H9 (cell line): ENCODE data around the gene NELFCD. TPM values are rescaled to one million over a fixed set of nuclear protein-coding genes. Genes with fewer than 3 reads are reported as not detected.

Source experiments
- DNase-seq: peaks from one replicate; pipeline ENCODE4 v3.0.0-alpha.2; 2017
- H2AFZ ChIP-seq: one replicate; pipeline ENCODE4 v1.6.1; 2013; ENCODE audit warnings: mild to moderate bottlenecking, low read length, control low read depth, moderate library complexity
- H2AK5ac ChIP-seq: 2 replicates; pipeline ENCODE4 v1.6.1; 2013; ENCODE audit warnings: low read length, control low read depth, mixed read lengths; ENCODE audit not compliant: insufficient read length
- H2BK120ac ChIP-seq: one replicate; pipeline ENCODE4 v1.6.1; 2013; ENCODE audit warnings: low read depth, mild to moderate bottlenecking, low read length, control low read depth, inconsistent platforms; ENCODE audit not compliant: poor library complexity, severe bottlenecking
- H2BK12ac ChIP-seq: 2 replicates; pipeline ENCODE4 v1.6.1; 2013; ENCODE audit warnings: low read length, control low read depth, mixed read lengths, low read depth; ENCODE audit not compliant: insufficient read length
- H2BK15ac ChIP-seq: 2 replicates; pipeline ENCODE4 v1.6.1; 2013; ENCODE audit warnings: low read depth, low read length, control low read depth
- H2BK20ac ChIP-seq: one replicate; pipeline ENCODE4 v1.6.1; 2013; ENCODE audit warnings: low read depth, mild to moderate bottlenecking, low read length, control low read depth, inconsistent platforms; ENCODE audit not compliant: poor library complexity, severe bottlenecking
- H2BK5ac ChIP-seq: 2 replicates; pipeline ENCODE4 v1.6.1; 2013; ENCODE audit warnings: low read length, control low read depth, mixed read lengths; ENCODE audit not compliant: insufficient read length
- H3K14ac ChIP-seq: 2 replicates; pipeline ENCODE4 v1.6.1; 2013; ENCODE audit warnings: low read length, control low read depth; ENCODE audit not compliant: insufficient read depth
- H3K18ac ChIP-seq: 2 replicates; pipeline ENCODE4 v1.6.1; 2013; ENCODE audit warnings: low read depth, mild to moderate bottlenecking, mixed read lengths, low read length, control low read depth; ENCODE audit not compliant: insufficient read length
- H3K23ac ChIP-seq: 2 replicates; pipeline ENCODE4 v1.6.1; 2013; ENCODE audit warnings: low read length, control low read depth, mixed read lengths, low read depth; ENCODE audit not compliant: insufficient read length
- H3K23me2 ChIP-seq: 2 replicates; pipeline ENCODE4 v1.6.1; 2013; ENCODE audit warnings: low read depth, mild to moderate bottlenecking, mixed read lengths, low read length, control low read depth; ENCODE audit not compliant: insufficient read length, poor library complexity, severe bottlenecking
- H3K27ac ChIP-seq: 2 replicates; pipeline ENCODE4 v1.5.1; 2013; ENCODE audit warnings: low read length, control low read depth, mixed read lengths, low read depth; ENCODE audit not compliant: insufficient read length
- H3K27me3 ChIP-seq: 2 replicates; pipeline ENCODE4 v1.6.1; 2013; ENCODE audit warnings: low read length, control low read depth, inconsistent platforms; ENCODE audit not compliant: insufficient read depth
- H3K4ac ChIP-seq: 2 replicates; pipeline ENCODE4 v1.6.1; 2013; ENCODE audit warnings: low read depth, mild to moderate bottlenecking, control low read depth, inconsistent platforms, low read length, moderate library complexity
- H3K4me1 ChIP-seq: 2 replicates; pipeline ENCODE4 v1.6.1; 2013; ENCODE audit warnings: low read length, control low read depth, inconsistent platforms; ENCODE audit not compliant: insufficient read depth
- H3K4me2 ChIP-seq: 2 replicates; pipeline ENCODE4 v1.6.1; 2013; ENCODE audit warnings: low read length, control low read depth, mixed read lengths; ENCODE audit not compliant: insufficient read length, insufficient read depth
- H3K56ac ChIP-seq: 2 replicates; pipeline ENCODE4 v1.6.1; 2013; ENCODE audit warnings: low read depth, mild to moderate bottlenecking, mixed read lengths, low read length, control low read depth; ENCODE audit not compliant: insufficient read length
- H3K79me1 ChIP-seq: 2 replicates; pipeline ENCODE4 v1.6.1; 2013; ENCODE audit warnings: low read depth, mild to moderate bottlenecking, moderate library complexity, low read length, control low read depth, inconsistent platforms; ENCODE audit not compliant: insufficient read depth, poor library complexity, severe bottlenecking
- H3K79me2 ChIP-seq: 2 replicates; pipeline ENCODE4 v1.6.1; 2013; ENCODE audit warnings: low read length, control low read depth, inconsistent platforms; ENCODE audit not compliant: insufficient read depth
- H3K9ac ChIP-seq: 2 replicates; pipeline ENCODE4 v1.6.1; 2013; ENCODE audit warnings: low read length, control low read depth, mixed read lengths; ENCODE audit not compliant: insufficient read length; ENCODE audit errors: extremely low read depth
- H3K9me3 ChIP-seq: one replicate; pipeline ENCODE4 v1.6.1; 2013; ENCODE audit warnings: low read depth, low read length, inconsistent platforms; ENCODE audit not compliant: control insufficient read depth
- H3T11ph ChIP-seq: one replicate; pipeline ENCODE4 v1.6.1; 2013; ENCODE audit warnings: mild to moderate bottlenecking, low read length, control low read depth, inconsistent platforms
- H4K20me1 ChIP-seq: one replicate; pipeline ENCODE4 v1.6.1; 2013; ENCODE audit not compliant: control insufficient read depth, insufficient read length, insufficient read depth
- H4K5ac ChIP-seq: 2 replicates; pipeline ENCODE4 v1.6.1; 2013; ENCODE audit warnings: low read depth, mild to moderate bottlenecking, mixed read lengths, low read length, control low read depth; ENCODE audit not compliant: insufficient read length
- H4K8ac ChIP-seq: replicated peaks from 2 replicates; pipeline ENCODE4 v1.6.1; 2013; ENCODE audit warnings: low read length, control low read depth, mixed read lengths, low read depth; ENCODE audit not compliant: insufficient read length
- H4K91ac ChIP-seq: 2 replicates; pipeline ENCODE4 v1.6.1; 2013; ENCODE audit warnings: low read depth, mild to moderate bottlenecking, moderate library complexity, mixed read lengths, low read length, control low read depth; ENCODE audit not compliant: insufficient read length
- H3K27ac Mint-ChIP-seq, 3 experiments: 2 replicates in 2 of 3; 3 replicates in 1 of 3; pipeline ENCODE4 v1.8.0; 2020 to 2021; ENCODE audit warnings: mixed read lengths in 3 of 3, mild to moderate bottlenecking in 1 of 3, moderate library complexity in 1 of 3
- H3K27me3 Mint-ChIP-seq: 2 replicates; pipeline ENCODE4 v1.8.0; 2021; ENCODE audit warnings: low read depth, mild to moderate bottlenecking, moderate library complexity, mixed read lengths
- H3K36me3 Mint-ChIP-seq, 3 experiments: 2 replicates in 2 of 3; 3 replicates in 1 of 3; pipeline ENCODE4 v1.8.0; 2020 to 2021; ENCODE audit warnings: low read depth in 3 of 3, mixed read lengths in 3 of 3; ENCODE audit not compliant: insufficient read depth in 1 of 3
- H3K4me1 Mint-ChIP-seq, 2 experiments: 2 replicates each; pipeline ENCODE4 v1.8.0; 2020; ENCODE audit warnings: mixed read lengths in 2 of 2
- H3K4me3 Mint-ChIP-seq, 2 experiments: 2 replicates in 1 of 2; 3 replicates in 1 of 2; pipeline ENCODE4 v1.8.0; 2020 to 2021; ENCODE audit warnings: mild to moderate bottlenecking in 2 of 2, mixed read lengths in 2 of 2, moderate library complexity in 1 of 2
- H3K9me3 Mint-ChIP-seq, 2 experiments: 2 replicates in 1 of 2; 3 replicates in 1 of 2; pipeline ENCODE4 v1.8.0; 2020; ENCODE audit warnings: mild to moderate bottlenecking in 2 of 2, mixed read lengths in 2 of 2, moderate library complexity in 1 of 2
- WGBS: extraction: QIAGEN DNeasy Blood & Tissue Kit; methylation state at CpG from one replicate; pipeline ENCODE4 v1.1.7; 2013; ENCODE audit warnings: missing lambda C conversion rate, low lambda C conversion rate, mixed read lengths; ENCODE audit not compliant: insufficient read length; ENCODE audit errors: extremely low coverage; 5-methylcytosine and 5-hydroxymethylcytosine counted together
- total RNA-seq: library from RNA; stranded (reverse); gene quantifications from 2 replicates; pipeline ENCODE4 v1.2.1, GENCODE V29; 2021
- TF ChIP-seq, protein P1 (sequence below): fragments of 200-600 bp; sonication (generic); conservative IDR thresholded peaks from 3 replicates; pipeline ENCODE4 v1.8.0; 2021; ENCODE audit warnings: antibody characterized with exemption, mild to moderate bottlenecking

NELFCD gene
- total RNA-seq, 1 experiment from 2014 or later, result 57.8 TPM

DNA sequence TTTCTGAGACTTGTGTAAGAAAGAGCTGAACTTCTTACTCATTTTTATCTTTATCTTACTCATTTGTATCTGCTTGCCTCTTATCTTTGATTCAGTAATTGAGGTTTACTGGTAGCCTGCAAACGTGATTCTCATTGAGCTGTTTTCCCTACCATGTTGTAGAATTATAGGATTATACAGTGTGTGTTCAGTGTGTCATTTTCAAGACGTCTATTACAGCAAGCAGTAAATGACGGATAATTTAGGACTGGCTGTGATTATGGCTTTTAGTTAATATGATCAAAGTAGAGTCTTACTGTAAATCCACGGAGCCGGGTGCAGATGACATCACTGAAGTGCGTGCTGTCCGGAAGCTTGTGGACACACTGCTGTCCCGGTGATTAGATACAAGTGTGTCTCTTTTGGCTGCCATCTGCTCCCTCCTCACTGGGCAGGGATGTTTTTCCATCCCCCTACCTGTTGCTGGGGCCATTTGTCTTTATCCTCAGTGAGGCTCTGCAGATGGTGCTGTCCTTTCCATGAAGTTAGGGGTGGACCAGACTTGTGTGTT is 6.0 kb downstream of the NELFCD start:
- peaks cover 32 to 70% (median 66%) of the 10 kb centered on the region in 3 experiments for H3K36me3 Mint-ChIP-seq
- Histone ChIP-seq H3K4me1 (no peaks in the 10 kb centered on the region; the same call in 1 of the 2 replicates), H3T11ph (no peak overlapping the region), H2AFZ (no peak overlapping the region), H2BK20ac (no peak overlapping the region), H3K23me2 (peaks cover under 1% of the 10 kb centered on the region), H3K9ac (no peak overlapping the region), H2BK15ac (no peak overlapping the region), H2BK120ac (no peak overlapping the region), H2AK5ac (no peak overlapping the region), H3K4ac (no peak overlapping the region), H3K56ac (no peak overlapping the region), H2BK5ac (no peak overlapping the region), H4K20me1 (no peaks in the 10 kb centered on the region), H3K9me3 (no peaks in the 10 kb centered on the region), H3K14ac (no peak overlapping the region), H3K23ac (no peak overlapping the region), H4K91ac (no peak overlapping the region), H3K18ac (no peak overlapping the region), H3K79me1 (peaks cover 4% of the 10 kb centered on the region), H4K8ac (no peak overlapping the region), H4K5ac (no peak overlapping the region), H3K79me2 (peaks cover 7% of the 10 kb centered on the region; the same call in 1 of the 2 replicates), H2BK12ac (no peak overlapping the region), H3K4me2 (no peak overlapping the region), H3K27ac (no peak overlapping the region), H3K27me3 (no peaks in the 10 kb centered on the region)
- H3K4me3 Mint-ChIP-seq, result no peak overlapping the region
- DNase-seq, result no peak
- WGBS, result no CpG with 5 or more reads among the region's 8 CpGs
- H3K27ac Mint-ChIP-seq, result no peak overlapping the region
- H3K27me3 Mint-ChIP-seq, result no peaks in the 10 kb centered on the region
- H3K4me1 Mint-ChIP-seq, result peaks cover 18% of the 10 kb centered on the region in 2 experiments
- no peaks in the 10 kb centered on the region for H3K9me3 Mint-ChIP-seq
- TF ChIP-seq, protein P1, sequence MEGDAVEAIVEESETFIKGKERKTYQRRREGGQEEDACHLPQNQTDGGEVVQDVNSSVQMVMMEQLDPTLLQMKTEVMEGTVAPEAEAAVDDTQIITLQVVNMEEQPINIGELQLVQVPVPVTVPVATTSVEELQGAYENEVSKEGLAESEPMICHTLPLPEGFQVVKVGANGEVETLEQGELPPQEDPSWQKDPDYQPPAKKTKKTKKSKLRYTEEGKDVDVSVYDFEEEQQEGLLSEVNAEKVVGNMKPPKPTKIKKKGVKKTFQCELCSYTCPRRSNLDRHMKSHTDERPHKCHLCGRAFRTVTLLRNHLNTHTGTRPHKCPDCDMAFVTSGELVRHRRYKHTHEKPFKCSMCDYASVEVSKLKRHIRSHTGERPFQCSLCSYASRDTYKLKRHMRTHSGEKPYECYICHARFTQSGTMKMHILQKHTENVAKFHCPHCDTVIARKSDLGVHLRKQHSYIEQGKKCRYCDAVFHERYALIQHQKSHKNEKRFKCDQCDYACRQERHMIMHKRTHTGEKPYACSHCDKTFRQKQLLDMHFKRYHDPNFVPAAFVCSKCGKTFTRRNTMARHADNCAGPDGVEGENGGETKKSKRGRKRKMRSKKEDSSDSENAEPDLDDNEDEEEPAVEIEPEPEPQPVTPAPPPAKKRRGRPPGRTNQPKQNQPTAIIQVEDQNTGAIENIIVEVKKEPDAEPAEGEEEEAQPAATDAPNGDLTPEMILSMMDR, result no peak
